Stimulated activated CD8-positive, alpha-beta memory T cell treated with anti-CD3 and anti-CD28 coated beads, Interleukin-7, amount 100 ng/mL, for 4 hours (primary cell): Measurements from ENCODE around the gene RHBDD2.
"Not testable (repeated sequence)": the region's sequence is repeated elsewhere in the genome, so short reads cannot be mapped to it uniquely, and the experiment has no call there.

Experiments
- DNase-seq, 2 donors: peaks; one replicate each; pipeline ENCODE4 v3.0.0-alpha.2; 2020; ENCODE audit warnings: low read depth in 2 of 2

Gene RHBDD2

GRCh38 chr7:75866489-75867389 is 12.1 kb upstream of the RHBDD2 start:
- DNase-seq = peak in 1 of 2 donors; percentile 10

GRCh38 chr7:75867390-75867717 is 11.5 kb upstream of the RHBDD2 start:
- no peak for DNase-seq

DNA sequence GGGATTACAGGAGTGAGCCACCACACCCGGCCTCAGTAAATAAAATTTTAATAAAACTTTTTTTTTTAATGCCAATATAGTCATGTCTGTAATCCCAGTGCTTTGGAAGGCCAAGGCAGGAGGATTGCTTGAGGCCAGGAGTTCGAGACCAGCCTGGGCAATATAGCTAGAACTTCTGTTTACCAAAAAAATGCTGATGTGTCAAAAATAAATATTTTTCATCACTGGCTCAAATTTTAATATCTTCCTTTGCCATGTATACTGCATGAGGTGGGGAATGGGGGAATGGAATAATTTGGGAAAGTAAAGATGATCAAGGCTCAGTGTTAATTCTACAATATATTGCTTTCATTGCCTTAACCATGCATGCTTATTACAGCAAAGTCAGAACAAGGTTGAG is 10.7 kb upstream of the RHBDD2 start:
- DNase-seq = no peak

- no peak for DNase-seq
These were observed 9.0 kb upstream of the RHBDD2 start for GRCh38 chr7:75869776-75870379.

DNA sequence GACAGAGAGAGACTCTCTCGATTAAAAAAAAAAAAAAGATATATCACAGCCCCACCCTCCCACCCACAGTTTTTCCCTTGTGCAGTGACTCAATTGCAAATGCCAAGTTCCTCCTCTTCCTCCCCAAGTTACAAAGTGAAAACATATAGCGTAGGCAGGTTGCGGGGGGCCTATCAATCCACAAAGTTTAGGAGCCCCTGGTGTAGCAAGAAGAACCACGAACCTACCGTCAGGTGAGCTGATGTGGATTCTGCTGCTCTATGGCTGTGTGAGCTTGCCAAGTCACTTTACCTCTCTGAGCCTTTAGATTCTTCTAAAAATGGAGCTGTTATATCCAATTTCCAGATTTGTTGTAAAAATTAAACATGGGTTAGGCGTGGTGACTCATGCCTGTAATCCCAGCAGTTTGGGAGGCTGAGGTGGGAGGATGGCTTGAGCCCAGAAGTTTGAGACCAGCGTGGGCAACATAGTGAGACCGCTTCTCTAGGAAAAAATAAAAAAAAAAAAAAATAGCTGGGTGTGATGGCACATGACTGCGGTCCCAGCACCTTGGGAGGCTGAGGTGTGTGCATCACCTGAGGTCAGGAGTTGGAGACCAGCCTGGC is 8.2 kb upstream of the RHBDD2 start:
- peak; percentile 11 to 20 for DNase-seq

DNA sequence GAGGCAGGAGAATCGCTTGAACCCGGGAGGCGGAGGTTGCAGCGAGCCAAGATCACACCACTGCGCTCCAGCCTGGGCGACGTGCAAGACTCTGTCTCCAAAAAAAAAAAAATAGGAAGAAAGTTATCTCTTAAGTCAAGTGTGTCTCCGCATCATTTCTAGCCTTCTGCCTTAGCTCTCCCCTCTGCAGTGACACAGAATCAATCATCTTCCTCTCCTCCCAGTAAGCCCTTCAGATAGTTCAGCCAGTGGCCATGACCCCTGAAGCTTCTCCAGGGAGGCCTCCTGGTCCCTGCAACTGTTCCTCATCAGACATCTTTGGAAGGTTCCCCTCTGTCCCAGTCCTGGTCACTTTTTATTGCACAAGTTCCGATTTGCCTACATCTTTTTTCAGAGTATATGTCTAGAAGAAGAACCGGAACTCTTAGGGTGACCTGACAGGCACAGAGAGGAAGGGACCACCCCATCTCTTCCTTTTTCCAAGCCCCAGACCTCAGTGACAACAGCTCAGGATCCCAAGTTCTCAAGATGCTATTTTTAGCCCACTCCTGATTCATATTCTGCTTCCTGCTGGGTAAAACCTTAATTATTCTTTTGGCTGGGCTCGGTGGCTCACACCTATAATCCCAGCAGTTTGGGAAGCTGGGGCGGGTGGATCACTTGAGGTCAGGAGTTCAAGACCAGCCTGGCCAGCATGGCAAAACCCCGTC is 6.6 kb upstream of the RHBDD2 start:
- DNase-seq = no peak

DNA sequence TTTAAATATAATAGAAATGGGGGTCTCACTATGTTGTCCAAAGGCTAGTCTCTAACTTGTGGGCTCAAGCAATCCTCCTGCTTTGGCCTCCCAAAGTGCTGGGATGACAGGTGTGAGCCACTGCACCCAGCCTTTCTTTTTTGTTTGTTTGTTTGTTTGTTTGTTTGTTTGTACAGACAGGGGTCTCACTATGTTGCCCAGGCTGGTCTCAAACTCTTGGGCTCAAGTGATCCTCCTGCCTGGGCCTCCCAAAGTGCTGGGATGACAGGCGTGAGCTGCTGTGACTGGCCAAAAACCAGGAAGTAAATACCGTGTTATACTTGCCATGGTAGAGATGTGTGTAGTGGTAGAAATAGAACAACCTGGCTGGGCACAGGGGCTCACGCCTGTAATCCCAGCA is 4.7 kb upstream of the RHBDD2 start:
- DNase-seq = not testable (repeated sequence)

DNA sequence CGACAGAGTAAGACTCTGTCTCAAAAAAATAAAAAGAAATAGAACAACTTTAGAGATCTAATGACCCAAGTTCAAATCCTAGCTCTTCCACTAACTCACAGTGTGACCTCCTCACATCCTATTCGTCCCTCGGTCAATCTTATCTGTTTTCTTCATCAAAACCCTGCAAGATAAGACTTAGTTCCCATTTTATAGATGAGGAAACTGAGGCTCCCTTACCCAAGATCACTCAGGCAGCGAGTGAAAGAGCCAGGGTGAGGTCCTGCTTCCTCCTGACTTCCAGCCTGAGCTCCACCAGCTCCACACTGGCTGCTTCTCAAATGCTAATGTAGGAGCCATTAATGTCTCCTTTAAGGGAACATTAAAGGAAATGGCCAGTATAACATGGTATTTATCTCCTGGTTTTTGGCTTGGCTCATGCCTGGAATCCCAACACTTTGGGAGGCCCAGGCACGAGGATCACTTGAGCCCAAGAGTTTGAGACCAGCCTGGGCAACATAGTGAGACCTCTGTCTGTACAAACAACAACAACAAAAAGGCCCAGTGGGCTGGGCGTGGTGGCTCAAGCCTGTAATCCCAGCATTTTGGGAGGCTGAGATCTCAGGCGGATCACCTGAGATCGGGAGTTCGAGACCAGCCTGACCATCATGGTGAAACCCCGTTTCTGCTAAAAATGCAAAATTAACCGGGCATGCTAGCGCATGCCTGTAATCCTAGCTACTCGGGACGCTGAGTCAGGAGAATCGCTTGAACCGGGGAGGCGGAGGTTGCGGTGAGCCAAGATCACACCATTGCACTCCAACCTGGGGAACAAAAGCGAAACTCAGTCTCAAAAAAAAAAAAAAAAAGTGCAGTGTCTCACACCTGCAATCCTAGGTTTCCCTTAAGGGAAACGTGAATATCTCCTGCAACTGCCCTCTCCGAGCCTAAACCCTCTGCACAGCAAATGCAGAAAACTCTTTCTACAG is 3.4 kb upstream of the RHBDD2 start:
- no peak for DNase-seq

DNA sequence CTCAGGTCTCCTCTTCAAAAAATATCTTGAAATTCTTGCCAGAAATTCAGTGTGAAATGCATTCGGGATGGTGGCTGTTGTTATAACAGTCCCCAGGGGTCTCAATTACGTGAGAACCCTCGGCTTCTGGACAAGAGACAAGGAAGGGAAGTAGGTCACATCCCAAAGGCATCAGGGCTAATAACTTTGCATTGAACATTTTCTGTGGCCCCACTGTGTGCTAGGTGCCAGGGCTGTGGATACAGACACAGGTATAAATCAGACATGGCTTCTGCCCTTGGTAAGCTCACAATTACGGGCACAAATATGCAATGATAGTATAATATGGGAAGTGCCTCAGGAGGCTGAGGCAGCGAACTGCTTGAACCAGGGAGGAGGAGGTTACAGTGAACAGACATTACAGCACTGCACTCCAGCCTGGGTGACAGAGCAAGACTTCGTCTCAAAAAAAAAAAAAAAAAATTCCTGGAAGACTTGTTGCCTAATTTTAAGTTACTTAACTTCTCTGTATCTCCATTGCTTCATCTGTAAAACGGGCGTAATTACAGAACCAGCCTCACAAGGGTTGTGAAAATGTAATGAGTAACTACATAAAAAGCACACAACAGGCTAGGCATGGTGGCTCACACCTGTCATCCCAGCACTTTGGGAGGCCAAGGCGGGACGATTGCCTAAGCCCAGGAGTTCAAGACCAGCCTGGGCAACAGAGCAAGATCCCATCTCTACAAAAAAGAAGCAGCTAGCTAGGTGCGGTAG is 2.5 kb upstream of the RHBDD2 start:
- no peak for DNase-seq

- DNase-seq = no peak
These were observed 494 bp upstream of the RHBDD2 start for GRCh38 chr7:75878312-75878768.

- no peak for DNase-seq
These were observed 944 bp downstream of the RHBDD2 start for GRCh38 chr7:75879771-75880184.

DNA sequence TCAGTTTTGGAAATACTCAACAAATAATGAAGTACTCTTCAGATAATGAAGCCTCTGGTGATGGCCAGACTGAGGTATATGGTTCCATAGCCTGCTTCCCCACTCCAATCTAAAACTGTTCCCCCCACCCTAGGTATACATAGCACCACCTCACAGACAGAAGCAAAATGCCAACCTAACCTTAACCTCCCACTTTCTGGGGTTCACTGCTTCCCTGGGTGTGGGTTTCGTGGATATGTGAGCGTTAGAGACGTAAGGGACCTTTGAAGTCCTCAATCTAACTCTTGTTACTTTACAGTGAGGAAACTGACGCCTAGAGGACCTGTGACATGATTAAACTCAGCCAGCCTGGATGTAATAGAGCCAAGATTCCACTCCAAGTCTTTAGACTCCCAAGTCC is 1.4 kb downstream of the RHBDD2 start:
- no peak for DNase-seq

- no peak for DNase-seq
These were observed 2.7 kb downstream of the RHBDD2 start for GRCh38 chr7:75881436-75882095.

GRCh38 chr7:75883265-75883824 is 4.5 kb downstream of the RHBDD2 start:
- not testable (repeated sequence) for DNase-seq

DNA sequence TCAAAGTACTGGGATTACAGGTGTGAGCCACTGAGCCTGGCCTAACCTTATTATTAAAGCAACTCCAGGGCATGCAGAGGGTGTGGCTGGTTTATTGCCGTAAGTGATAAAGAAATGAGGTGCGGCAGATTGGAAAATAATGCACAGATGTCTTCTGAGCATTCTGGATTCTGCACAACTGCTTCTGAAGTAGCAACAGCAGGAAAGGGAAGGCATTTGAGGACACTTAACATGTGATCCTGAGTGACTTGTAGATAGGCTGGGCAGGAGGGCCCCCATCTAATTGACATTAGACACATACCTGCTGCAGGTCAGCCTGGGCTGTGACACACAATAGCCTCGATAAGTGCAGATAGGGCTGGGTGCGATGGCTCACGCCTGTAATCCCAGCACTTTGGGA is 5.6 kb downstream of the RHBDD2 start:
- DNase-seq = no peak

- DNase-seq = no peak
These were observed 6.2 kb downstream of the RHBDD2 start for GRCh38 chr7:75885036-75885435.

GRCh38 chr7:75887669-75888369 is 9.0 kb downstream of the RHBDD2 start:
- no peak for DNase-seq

GRCh38 chr7:75888464-75889222 is 9.8 kb downstream of the RHBDD2 start:
- no peak for DNase-seq
